Measurements from ENCODE around the gene DIS3L2. TPM values are rescaled to one million over a fixed set of nuclear protein-coding genes. Genes with fewer than 3 reads are reported as not detected.
"Not testable (repeated sequence)": the region's sequence is repeated elsewhere in the genome, so short reads cannot be mapped to it uniquely, and the experiment has no call there.

DIS3L2 gene
- total RNA-seq, 4 donors from 2014 or later: 40.6 to 105 (median 43.9) TPM

GRCh38 chr2:232377841-232378734, 416.6 kb downstream of the DIS3L2 start:
- Histone ChIP-seq H3K4me3 (no peak overlapping the region), H3K27me3 (peaks cover 38% of the 10 kb centered on the region), H3K9me3 (no peaks in the 10 kb centered on the region), H3K27ac (no peak overlapping the region), H3K4me1 (no peaks in the 10 kb centered on the region), H3K36me3 (no peaks in the 10 kb centered on the region)
- TF ChIP-seq CTCF (IDR thresholded peaks at IDR 0.05) (no peak), POLR2AphosphoS5 (IDR thresholded peaks at IDR 0.05) (no peak), EP300 (IDR thresholded peaks at IDR 0.05) (no peak), POLR2A (IDR thresholded peaks at IDR 0.05) (no peak)
- peak; percentile 43 to 73 for DNase-seq (ENCODE audit: low spot score in 2 of 2)
- WGBS: 67% methylated on average over 13 of the region's 17 CpGs

- WGBS: 74% methylated on average over 7 of the region's 12 CpGs
- not testable (repeated sequence) for H3K36me3 ChIP-seq, H3K4me3 ChIP-seq, H3K4me1 ChIP-seq, H3K9me3 ChIP-seq, H3K27ac ChIP-seq
- peaks cover 45% of the 10 kb centered on the region for H3K27me3 ChIP-seq
- DNase-seq (ENCODE audit: low spot score in 2 of 2): peak in 1 of 2 donors; percentile 43
Measured at GRCh38 chr2:232378735-232379151, 417.2 kb downstream of the DIS3L2 start, which contains the start of gene ALPP. TSS of gene ALPP (plus strand) at chr2:232378751. CDS start at chr2:232378803, 52 bp downstream.

- 60% methylated on average over 2 of the region's 41 CpGs for WGBS
- DNase-seq (ENCODE audit: low spot score in 2 of 2): peak; percentile 55 to 67
- H3K27ac ChIP-seq, H3K9me3 ChIP-seq, H3K4me3 ChIP-seq, H3K4me1 ChIP-seq, H3K36me3 ChIP-seq: not testable (repeated sequence)
- peaks cover 56% of the 10 kb centered on the region for H3K27me3 ChIP-seq
Measured at GRCh38 chr2:232379610-232380590, 418.4 kb downstream of the DIS3L2 start.

- not testable (repeated sequence) for H3K36me3 ChIP-seq, H3K4me1 ChIP-seq, H3K4me3 ChIP-seq, H3K27ac ChIP-seq, H3K9me3 ChIP-seq
- peak in 1 of 2 donors; percentile 71 for DNase-seq (ENCODE audit: low spot score in 2 of 2)
- H3K27me3 ChIP-seq: peaks cover 70% of the 10 kb centered on the region
- 54% methylated on average over 17 of the region's 59 CpGs for WGBS
Measured at GRCh38 chr2:232381204-232382031, 419.9 kb downstream of the DIS3L2 start.

GRCh38 chr2:232382331-232383225, 421.1 kb downstream of the DIS3L2 start:
- 64% methylated on average over 15 of the region's 18 CpGs for WGBS
- Histone ChIP-seq H3K27me3 (peaks cover 79% of the 10 kb centered on the region), H3K36me3 (no peaks in the 10 kb centered on the region), H3K27ac (no peak overlapping the region), H3K4me3 (no peak overlapping the region), H3K4me1 (peaks cover 19% of the 10 kb centered on the region), H3K9me3 (no peaks in the 10 kb centered on the region)
- no peak for DNase-seq (ENCODE audit: low spot score in 2 of 2)
- TF ChIP-seq CTCF (IDR thresholded peaks at IDR 0.05): no peak
- no peak for TF ChIP-seq EP300 (IDR thresholded peaks at IDR 0.05)
- TF ChIP-seq POLR2A (IDR thresholded peaks at IDR 0.05): no peak
- no peak for TF ChIP-seq POLR2AphosphoS5 (IDR thresholded peaks at IDR 0.05)
